ENCODE data around the gene PHYKPL.
"Not testable (repeated sequence)": the region's sequence is repeated elsewhere in the genome, so short reads cannot be mapped to it uniquely, and the experiment has no call there.

DNA sequence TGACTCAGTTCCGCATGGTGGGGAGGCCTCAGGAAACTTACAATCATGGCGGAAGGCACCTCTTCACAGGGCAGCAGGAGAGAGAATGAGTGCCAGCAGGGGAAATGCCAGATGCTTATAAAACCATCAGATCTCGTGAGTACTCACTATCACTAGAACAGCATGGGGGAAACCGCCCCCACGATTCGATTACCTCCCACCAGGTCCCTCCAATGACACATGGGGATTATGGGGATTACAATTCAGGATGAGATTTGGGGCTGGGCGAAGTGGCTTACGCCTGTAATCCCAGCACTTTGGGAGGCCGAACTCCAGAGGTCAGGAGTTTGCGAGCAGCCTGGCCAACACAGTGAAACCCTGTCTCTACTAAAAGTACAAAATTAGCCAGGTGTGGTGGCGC lies 34.5 kb downstream of the PHYKPL start:
- TF ChIP-seq, protein P1, sequence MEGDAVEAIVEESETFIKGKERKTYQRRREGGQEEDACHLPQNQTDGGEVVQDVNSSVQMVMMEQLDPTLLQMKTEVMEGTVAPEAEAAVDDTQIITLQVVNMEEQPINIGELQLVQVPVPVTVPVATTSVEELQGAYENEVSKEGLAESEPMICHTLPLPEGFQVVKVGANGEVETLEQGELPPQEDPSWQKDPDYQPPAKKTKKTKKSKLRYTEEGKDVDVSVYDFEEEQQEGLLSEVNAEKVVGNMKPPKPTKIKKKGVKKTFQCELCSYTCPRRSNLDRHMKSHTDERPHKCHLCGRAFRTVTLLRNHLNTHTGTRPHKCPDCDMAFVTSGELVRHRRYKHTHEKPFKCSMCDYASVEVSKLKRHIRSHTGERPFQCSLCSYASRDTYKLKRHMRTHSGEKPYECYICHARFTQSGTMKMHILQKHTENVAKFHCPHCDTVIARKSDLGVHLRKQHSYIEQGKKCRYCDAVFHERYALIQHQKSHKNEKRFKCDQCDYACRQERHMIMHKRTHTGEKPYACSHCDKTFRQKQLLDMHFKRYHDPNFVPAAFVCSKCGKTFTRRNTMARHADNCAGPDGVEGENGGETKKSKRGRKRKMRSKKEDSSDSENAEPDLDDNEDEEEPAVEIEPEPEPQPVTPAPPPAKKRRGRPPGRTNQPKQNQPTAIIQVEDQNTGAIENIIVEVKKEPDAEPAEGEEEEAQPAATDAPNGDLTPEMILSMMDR (conservative IDR thresholded peaks at IDR 0.05; ENCODE audit: low read depth, low read length): not testable (repeated sequence)
- not testable (repeated sequence) for TF ChIP-seq EZH2 (IDR thresholded peaks at IDR 0.05; ENCODE audit: borderline replicate concordance, low read depth, low read length, poor library complexity, severe bottlenecking)
